SIG-M5 treated with dmso at 0.1 percent for 504 hours (cell line): ENCODE results near the gene CDK14.
A peak's percentile ranks its signal among the peaks of the same experiment; 100 is the strongest.

Experiments used
- DNase-seq: peaks from one replicate; lab custom pipeline; 2025; ENCODE audit not compliant: unreplicated experiment; lab: John Stamatoyannopoulos, UW

CDK14 gene

GRCh38 chr7:91239772-91240171, 643.7 kb downstream of the CDK14 start:
- no peak for DNase-seq

DNA sequence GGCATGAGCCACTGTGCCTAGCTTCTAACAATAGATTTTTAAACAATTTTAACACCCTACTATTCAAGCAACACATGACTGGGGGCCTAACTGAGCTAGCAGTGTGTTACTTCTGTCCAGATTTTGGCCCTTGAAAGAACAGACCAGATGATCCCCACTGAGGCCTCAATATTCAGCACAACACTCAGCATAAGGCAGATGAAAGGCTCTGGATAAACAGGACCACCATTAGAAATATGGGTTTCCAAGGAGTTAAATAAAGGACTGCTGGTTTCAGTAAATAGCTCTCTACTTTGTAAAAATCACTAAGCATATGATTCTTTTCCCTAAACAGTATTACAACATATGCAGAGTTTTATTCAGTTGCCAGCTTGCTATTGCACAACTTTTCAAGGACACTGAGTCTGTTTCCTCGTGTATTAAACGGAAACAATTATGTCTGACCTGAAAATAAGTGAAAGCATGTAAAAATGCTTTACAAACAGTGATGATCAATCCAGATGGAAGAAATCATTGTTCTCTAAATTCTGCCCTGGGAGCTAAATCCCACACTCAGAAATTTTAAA, 644.3 kb downstream of the CDK14 start:
- peak; percentile 27 for DNase-seq

GRCh38 chr7:91242097-91242844, 646.1 kb downstream of the CDK14 start:
- DNase-seq, result no peak

DNA sequence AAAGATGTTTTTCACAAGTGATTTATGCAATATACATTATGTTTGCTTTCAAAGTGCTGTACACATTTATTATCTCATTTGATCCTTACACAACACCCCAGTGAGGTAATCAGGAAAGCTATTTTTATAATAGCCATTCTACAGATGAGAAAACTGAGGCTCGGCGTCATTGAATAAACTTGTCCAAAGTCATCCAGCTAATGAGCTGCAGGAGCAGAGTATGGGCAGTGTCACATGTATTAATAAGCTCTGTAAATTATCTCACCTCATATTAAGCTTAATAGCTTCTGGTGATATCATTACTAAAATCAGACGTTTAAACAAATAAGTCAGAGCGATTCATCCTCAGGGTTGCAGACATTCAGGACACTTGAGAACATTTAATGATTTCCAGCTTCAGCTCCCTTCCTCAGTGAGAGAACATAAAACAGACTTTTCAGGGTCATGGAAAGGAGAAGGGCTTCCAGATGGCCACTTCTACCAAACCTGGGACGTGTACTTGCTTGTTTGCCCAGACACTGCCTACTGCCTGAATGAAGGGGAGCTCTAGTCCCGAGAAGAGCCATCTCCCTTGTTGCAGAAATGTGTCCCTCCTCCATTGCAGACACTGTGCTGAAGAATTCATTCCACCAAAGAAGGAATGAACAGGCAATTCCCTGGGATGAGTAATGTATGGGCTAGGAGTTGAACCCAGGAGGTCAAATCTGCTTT, 647.6 kb downstream of the CDK14 start:
- no peak for DNase-seq

DNA sequence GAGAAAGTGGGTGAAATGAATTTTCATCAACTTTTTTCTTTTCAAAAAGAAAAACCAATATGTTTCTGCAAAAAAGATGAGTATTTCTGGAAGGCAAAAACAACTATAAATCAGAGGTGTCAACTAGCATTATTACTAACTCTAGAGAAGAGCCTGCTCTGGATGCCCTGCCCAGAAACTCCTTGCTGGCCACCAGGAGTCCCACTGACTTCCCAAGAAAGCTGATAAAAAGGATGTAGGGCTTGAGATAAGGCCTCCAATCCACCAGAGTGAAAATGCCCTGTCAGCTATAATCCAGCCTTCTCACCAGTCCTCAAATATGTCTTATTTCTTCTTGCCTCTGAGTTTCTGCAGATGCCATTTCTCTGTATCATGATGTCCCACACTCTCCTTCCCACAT, 651.4 kb downstream of the CDK14 start:
- DNase-seq, result no peak

GRCh38 chr7:91248996-91249395, 652.9 kb downstream of the CDK14 start:
- no peak for DNase-seq

GRCh38 chr7:91249506-91250233, 653.5 kb downstream of the CDK14 start:
- DNase-seq, result peak; percentile 5

DNA sequence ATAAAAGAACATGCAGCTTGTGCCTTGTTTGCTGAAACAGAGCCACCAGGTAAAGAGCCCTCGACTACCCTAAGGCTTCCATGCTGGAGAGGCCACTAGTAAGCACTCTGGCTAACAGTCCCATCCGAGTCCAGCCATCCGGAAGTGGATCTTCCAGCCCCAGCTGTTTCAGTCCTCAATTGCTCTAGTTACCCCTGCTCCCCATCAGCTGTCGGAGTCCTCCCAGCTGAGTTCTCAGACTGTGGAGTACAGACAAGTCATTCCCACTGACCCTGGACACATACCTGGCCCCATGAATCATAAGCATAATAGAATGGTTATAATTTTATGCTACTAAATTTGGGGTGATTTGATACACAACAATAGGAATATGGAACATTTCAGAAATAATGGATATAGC, 654.6 kb downstream of the CDK14 start:
- no peak for DNase-seq

- no peak for DNase-seq
Observed at GRCh38 chr7:91251877-91252276, 655.8 kb downstream of the CDK14 start.
